ENCODE measurements around the gene NAPB. TPM values are rescaled to one million over a fixed set of nuclear protein-coding genes. Genes with fewer than 3 reads are reported as not detected.

NAPB gene
- total and polyA plus RNA-seq, 10 of the 15 experiments (the other 5 are each of a cell fraction or from before 2014, with no cell fraction given), result 2.1 to 15.9 (median 7.2) TPM

- TF ChIP-seq ZBTB4 (CRISPR knock-in tag; IDR thresholded peaks at IDR 0.05), result no peak
- TF ChIP-seq FOXK2 (IDR thresholded peaks at IDR 0.05), result no peak
- no peak for TF ChIP-seq IKZF1 (conservative IDR thresholded peaks at IDR 0.05)
These were observed 77.0 kb downstream of the NAPB start (continued) for GRCh38 chr20:23344336-23344735.

GRCh38 chr20:23343590-23343989, 77.7 kb downstream of the NAPB start:
- BruUV-seq (replicated peaks), result no TSS peak
- DNase-seq (ENCODE audit: low read depth, low spot score), result no peak
- no peak overlapping the region for H2AFZ ChIP-seq (ENCODE audit: control insufficient read depth, low read depth, low read length)
- no peaks in the 10 kb centered on the region for H3K27me3 ChIP-seq (replicated peaks in 1 of 2; ENCODE audit: control insufficient read depth in 2 of 2, insufficient read depth in 2 of 2, low read length in 1 of 2)
- intact Hi-C loops (cut with micrococcal nuclease; ENCODE audit: unreplicated experiment) (loop anchor here (10.0 kb wide), 1 partner anchor 289 kb away; no protein-coding TSS in a partner anchor), in situ Hi-C loops (cut with MboI) (loop anchor here (5.0 kb wide), 2 partner anchors 651 to 1006 kb away; no protein-coding TSS in a partner anchor)
- ATAC-seq, result no peak
- no peaks in the 10 kb centered on the region; the same call in none of the 2 replicates for H3K4me1 ChIP-seq (ENCODE audit: control insufficient read depth, insufficient read depth, low read length)
- no peak overlapping the region for H3K9ac ChIP-seq (ENCODE audit: control insufficient read depth, insufficient read depth, low read length)
- ChIA-PET RAD21 (ENCODE audit: unreplicated experiment) (no interaction called here), CTCF (no interaction called here), POLR2A (no interaction called here), SMC1A (ENCODE audit: uncharacterized antibody, unreplicated experiment) (no interaction called here)
- no peak overlapping the region for H3K4me3 ChIP-seq
- H3K9me3 ChIP-seq (replicated peaks; ENCODE audit: control insufficient read depth, insufficient read depth, low read length), result no peaks in the 10 kb centered on the region
- H3K27ac ChIP-seq (ENCODE audit: control insufficient read depth, insufficient read depth), result no peak overlapping the region
- no peaks in the 10 kb centered on the region for H3K79me2 ChIP-seq (ENCODE audit: control insufficient read depth, insufficient read depth, low read length)
- 94% methylated on average over 1 of the region's 1 CpG for WGBS (ENCODE audit: insufficient coverage, insufficient replicate concordance, low lambda C conversion rate, missing lambda C conversion rate)
- FAIRE-seq, result no peak
- H3K4me2 ChIP-seq (ENCODE audit: control insufficient read depth, insufficient read depth), result no peak overlapping the region
- H3K36me3 ChIP-seq (ENCODE audit: control insufficient read depth in 2 of 2, insufficient read depth in 2 of 2, low read length in 1 of 2), result no peaks in the 10 kb centered on the region
- H4K20me1 ChIP-seq (ENCODE audit: control insufficient read depth, insufficient read depth), result no peaks in the 10 kb centered on the region
- TF ChIP-seq EED (IDR thresholded peaks at IDR 0.05; ENCODE audit: low read depth) (no peak), BMI1 (IDR thresholded peaks at IDR 0.05; ENCODE audit: borderline replicate concordance) (no peak), CEBPZ (IDR thresholded peaks at IDR 0.05; ENCODE audit: low read depth, low read length) (no peak), PAX8 (IDR thresholded peaks at IDR 0.05) (no peak), NR2C1 (IDR thresholded peaks at IDR 0.05) (no peak), MEF2B (IDR thresholded peaks at IDR 0.05; ENCODE audit: partially characterized antibody, poor library complexity, severe bottlenecking) (no peak), FOXM1 (IDR thresholded peaks at IDR 0.05; ENCODE audit: low read depth, low read length) (no peak), NFYA (IDR thresholded peaks at IDR 0.05; ENCODE audit: borderline replicate concordance, low read depth, low read length) (no peak), ATF3 (IDR thresholded peaks at IDR 0.05; ENCODE audit: borderline replicate concordance, extremely low read depth, low read depth, low read length) (no peak), ZBTB11 (CRISPR knock-in tag; IDR thresholded peaks at IDR 0.05) (no peak)

Data from GM12878 (cell line).